ENCODE results near the gene DNAH5. TPM values are rescaled to one million over a fixed set of nuclear protein-coding genes. Genes with fewer than 3 reads are reported as not detected.

Gene DNAH5
- total and polyA plus RNA-seq, 2 donors (not counting 1 experiment from before 2014, with no cell fraction given), result not detected

GRCh38 chr5:13780081-13780480 lies 164.4 kb downstream of the DNAH5 start:
- POLR2A ChIA-PET, result no interaction called here

GRCh38 chr5:13773649-13774048 lies 170.8 kb downstream of the DNAH5 start:
- intact Hi-C loops (cut with micrococcal nuclease), result no loop called here
- peaks cover 5% of the 10 kb centered on the region for H3K9me3 Mint-ChIP-seq (ENCODE audit: insufficient read depth)
- 50% methylated on average over 1 of the region's 2 CpGs for WGBS (ENCODE audit: insufficient coverage)
- CTCF ChIA-PET, result no interaction called here
- no peaks in the 10 kb centered on the region for H4K20me1 ChIP-seq (ENCODE audit: control insufficient read depth, insufficient read depth, low read length, poor library complexity, severe bottlenecking)
- no peak for TF ChIP-seq CTCF (IDR thresholded peaks at IDR 0.05)
- no peak for TF ChIP-seq EZH2 (IDR thresholded peaks at IDR 0.05; ENCODE audit: borderline replicate concordance, insufficient read depth, low read depth, low read length, poor library complexity, severe bottlenecking)
- H3K4me3 Mint-ChIP-seq, result no peak overlapping the region
- H3K27ac Mint-ChIP-seq, result no peak overlapping the region
- H2AFZ ChIP-seq (ENCODE audit: insufficient read depth, low read depth, low read length, poor library complexity, severe bottlenecking), result no peak overlapping the region
- H3K27me3 Mint-ChIP-seq, result no peaks in the 10 kb centered on the region
- no peak overlapping the region for H3K9ac ChIP-seq (ENCODE audit: low read length)
- no peaks in the 10 kb centered on the region for H3K4me1 Mint-ChIP-seq
- no peaks in the 10 kb centered on the region for H3K36me3 ChIP-seq (replicated peaks in 1 of 2; ENCODE audit: control extremely low read depth in 1 of 2, control insufficient read depth in 1 of 2, extremely low read depth in 1 of 2, insufficient read depth in 2 of 2, low read length in 1 of 2)
- POLR2A ChIA-PET, result no interaction called here
- no peak overlapping the region for H3K27ac ChIP-seq (ENCODE audit: low read length in 2 of 2)
- H3K4me1 ChIP-seq (ENCODE audit: control insufficient read depth in 2 of 2, insufficient read depth in 2 of 2, low read length in 2 of 2), result no peaks in the 10 kb centered on the region
- H3K9me3 ChIP-seq (ENCODE audit: control extremely low read depth in 1 of 3, control insufficient read depth in 2 of 3, insufficient read depth in 1 of 3, low read length in 2 of 3), result peaks cover 0 to 3% (median 0%) of the 10 kb centered on the region in 3 donors
- no peaks in the 10 kb centered on the region for H3K27me3 ChIP-seq (replicated peaks in 1 of 4; ENCODE audit: control extremely low read depth in 1 of 4, control insufficient read depth in 3 of 4, insufficient read depth in 4 of 4, low read length in 3 of 4)
- no peak overlapping the region for H3K4me2 ChIP-seq (replicated peaks; ENCODE audit: low read depth, low read length, poor library complexity, severe bottlenecking)
- DNase-seq, result no peak
- no peak overlapping the region for H3K4me3 ChIP-seq (ENCODE audit: control extremely low read depth in 1 of 5, extremely low read depth in 1 of 5, insufficient read depth in 1 of 5, low read depth in 2 of 5, low read length in 4 of 5)
- ATAC-seq (ENCODE audit: low read depth), result no peak
- no peaks in the 10 kb centered on the region for H3K79me2 ChIP-seq (ENCODE audit: control insufficient read depth, insufficient read depth, low read length)

More at GRCh38 chr5:13780081-13780480, 164.4 kb downstream of the DNAH5 start:
- Histone ChIP-seq H3K9me3 (ENCODE audit: control extremely low read depth in 1 of 3, control insufficient read depth in 2 of 3, insufficient read depth in 1 of 3, low read length in 2 of 3) (peaks cover 0 to 4% (median 0%) of the 10 kb centered on the region in 3 donors), H4K20me1 (ENCODE audit: control insufficient read depth, insufficient read depth, low read length, poor library complexity, severe bottlenecking) (no peaks in the 10 kb centered on the region), H3K36me3 (replicated peaks in 1 of 2; ENCODE audit: control extremely low read depth in 1 of 2, control insufficient read depth in 1 of 2, extremely low read depth in 1 of 2, insufficient read depth in 2 of 2, low read length in 1 of 2) (no peaks in the 10 kb centered on the region), H3K4me1 (ENCODE audit: control insufficient read depth in 2 of 2, insufficient read depth in 2 of 2, low read length in 2 of 2) (no peaks in the 10 kb centered on the region), H3K27ac (ENCODE audit: low read length in 2 of 2) (no peak overlapping the region), H3K9ac (ENCODE audit: low read length) (no peak overlapping the region), H3K4me2 (replicated peaks; ENCODE audit: low read depth, low read length, poor library complexity, severe bottlenecking) (no peak overlapping the region), H3K4me3 (ENCODE audit: control extremely low read depth in 1 of 5, extremely low read depth in 1 of 5, insufficient read depth in 1 of 5, low read depth in 2 of 5, low read length in 4 of 5) (no peak overlapping the region), H3K27me3 (replicated peaks in 1 of 4; ENCODE audit: control extremely low read depth in 1 of 4, control insufficient read depth in 3 of 4, insufficient read depth in 4 of 4, low read length in 3 of 4) (no peaks in the 10 kb centered on the region), H2AFZ (ENCODE audit: insufficient read depth, low read depth, low read length, poor library complexity, severe bottlenecking) (no peak overlapping the region), H3K79me2 (ENCODE audit: control insufficient read depth, insufficient read depth, low read length) (no peaks in the 10 kb centered on the region)
- TF ChIP-seq EZH2 (IDR thresholded peaks at IDR 0.05; ENCODE audit: borderline replicate concordance, insufficient read depth, low read depth, low read length, poor library complexity, severe bottlenecking), result no peak
- no peak for TF ChIP-seq CTCF (IDR thresholded peaks at IDR 0.05)
- CTCF ChIA-PET, result no interaction called here
- DNase-seq (no peak), ATAC-seq (ENCODE audit: low read depth) (no peak)
- no peaks in the 10 kb centered on the region for H3K27me3 Mint-ChIP-seq
- peaks cover 3% of the 10 kb centered on the region for H3K9me3 Mint-ChIP-seq (ENCODE audit: insufficient read depth)
- no CpG with 5 or more reads among the region's 1 CpG for WGBS (ENCODE audit: insufficient coverage)
- no peaks in the 10 kb centered on the region for H3K4me1 Mint-ChIP-seq
- no peak overlapping the region for H3K4me3 Mint-ChIP-seq
- intact Hi-C loops (cut with micrococcal nuclease), result no loop called here
- no peak overlapping the region for H3K27ac Mint-ChIP-seq
